A549 (cell line): Measurements from ENCODE around the gene C15orf62.

Experiments used
- CBX8 ChIP-seq: fragments of 200-600 bp; sonication (generic); IDR thresholded peaks from 2 replicates; pipeline ENCODE4 v1.6.1; 2016
- CHD2 ChIP-seq: fragments of 150-350 bp; IDR thresholded peaks from 2 replicates; pipeline ENCODE4 v1.6.1; 2014; ENCODE audit warnings: low read length; ENCODE audit not compliant: partially characterized antibody
- EP300 ChIP-seq, 2 experiments: fragments of >200 bp; sonication (Bioruptor Twin); formaldehyde crosslinking; IDR thresholded peaks; 2 replicates in 1 of 2; 3 replicates in 1 of 2; pipeline ENCODE4 v1.6.1; 2016 to 2017
- MAFK ChIP-seq: fragments of 450-650 bp; IDR thresholded peaks from 2 replicates; pipeline ENCODE4 v1.6.1; 2014; ENCODE audit not compliant: partially characterized antibody
- SREBF2 ChIP-seq: fragments of 450-650 bp; IDR thresholded peaks from 2 replicates; pipeline ENCODE4 v1.6.1; 2014; ENCODE audit warnings: mild to moderate bottlenecking, moderate library complexity
- ZNF302 ChIP-seq: fragments of 250-450 bp; sonication (Bioruptor Pico); IDR thresholded peaks from 2 replicates; pipeline ENCODE4 v1.9.0; 2021; ENCODE audit warnings: inconsistent platforms, mild to moderate bottlenecking, moderate library complexity
- TF ChIP-seq, protein P1 (sequence below): fragments of >200 bp; sonication (Bioruptor Twin); formaldehyde crosslinking; IDR thresholded peaks from 3 replicates; pipeline ENCODE4 v1.5.1; 2016

DNA sequence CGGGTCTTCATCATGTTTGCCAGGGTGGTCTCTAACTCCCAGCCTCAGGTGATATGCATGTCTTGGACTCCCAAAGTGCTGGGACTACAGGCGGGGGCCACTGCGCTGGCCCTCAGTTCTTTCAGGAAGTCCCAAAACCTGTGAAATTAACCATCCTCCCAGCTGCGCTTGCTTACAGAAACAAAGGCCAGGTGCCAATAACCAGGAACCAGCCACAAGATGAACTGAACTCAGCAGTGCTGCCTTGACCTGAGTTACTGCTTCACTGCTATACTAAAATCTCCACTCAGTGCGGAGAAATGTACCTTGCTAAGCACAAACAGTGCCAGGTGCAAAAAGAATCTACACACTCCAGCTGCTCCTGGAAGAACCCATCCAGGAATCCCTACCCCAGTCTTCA, 9.8 kb upstream of the C15orf62 start:
- TF ChIP-seq, protein P1, sequence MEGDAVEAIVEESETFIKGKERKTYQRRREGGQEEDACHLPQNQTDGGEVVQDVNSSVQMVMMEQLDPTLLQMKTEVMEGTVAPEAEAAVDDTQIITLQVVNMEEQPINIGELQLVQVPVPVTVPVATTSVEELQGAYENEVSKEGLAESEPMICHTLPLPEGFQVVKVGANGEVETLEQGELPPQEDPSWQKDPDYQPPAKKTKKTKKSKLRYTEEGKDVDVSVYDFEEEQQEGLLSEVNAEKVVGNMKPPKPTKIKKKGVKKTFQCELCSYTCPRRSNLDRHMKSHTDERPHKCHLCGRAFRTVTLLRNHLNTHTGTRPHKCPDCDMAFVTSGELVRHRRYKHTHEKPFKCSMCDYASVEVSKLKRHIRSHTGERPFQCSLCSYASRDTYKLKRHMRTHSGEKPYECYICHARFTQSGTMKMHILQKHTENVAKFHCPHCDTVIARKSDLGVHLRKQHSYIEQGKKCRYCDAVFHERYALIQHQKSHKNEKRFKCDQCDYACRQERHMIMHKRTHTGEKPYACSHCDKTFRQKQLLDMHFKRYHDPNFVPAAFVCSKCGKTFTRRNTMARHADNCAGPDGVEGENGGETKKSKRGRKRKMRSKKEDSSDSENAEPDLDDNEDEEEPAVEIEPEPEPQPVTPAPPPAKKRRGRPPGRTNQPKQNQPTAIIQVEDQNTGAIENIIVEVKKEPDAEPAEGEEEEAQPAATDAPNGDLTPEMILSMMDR, result no peak
- no peak for TF ChIP-seq CHD2
- TF ChIP-seq EP300 (IDR thresholded peaks at IDR 0.05), result no peak
- TF ChIP-seq ZNF302, result no peak
- no peak for TF ChIP-seq SREBF2
- no peak for TF ChIP-seq MAFK
- no peak for TF ChIP-seq CBX8
